GM12864 (cell line): ENCODE measurements around the gene RNF222.
"Not testable (repeated sequence)": the region's sequence is repeated elsewhere in the genome, so short reads cannot be mapped to it uniquely, and the experiment has no call there.

Experiments used
- DNase-seq: peaks from one replicate; pipeline ENCODE4 v3.0.0-alpha.2; 2011; ENCODE audit warnings: low read depth
- H3K4me3 ChIP-seq: 2 replicates; pipeline ENCODE4 v1.5.1; 2011; ENCODE audit warnings: mild to moderate bottlenecking, low read depth, low read length, control low read depth
- CTCF ChIP-seq: IDR thresholded peaks from 2 replicates; pipeline ENCODE4 v1.5.1; 2011; ENCODE audit warnings: low read depth, mild to moderate bottlenecking, moderate library complexity, low read length, control low read depth, inconsistent platforms; ENCODE audit errors: missing control alignments

Gene RNF222

DNA sequence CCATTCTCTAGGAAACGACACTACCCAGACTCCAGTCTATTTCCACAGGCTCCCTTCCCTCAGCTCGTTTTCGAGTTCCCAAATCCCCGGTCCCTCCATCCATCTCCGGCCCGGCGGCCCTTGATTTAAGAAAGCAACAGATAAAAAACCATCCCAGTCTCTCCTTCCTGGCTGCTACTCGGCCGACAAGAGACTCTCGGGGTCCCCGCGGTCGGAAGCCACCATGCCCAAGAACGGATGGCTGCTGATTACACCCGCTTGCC lies 14.8 kb downstream of the RNF222 start:
- DNase-seq = no peak
- H3K4me3 ChIP-seq = peak overlapping the region; percentile 70
- TF ChIP-seq CTCF = no peak

GRCh38 chr17:8382052-8382879 lies 15.4 kb downstream of the RNF222 start:
- DNase-seq = no peak
- peak overlapping the region; percentile 70 for H3K4me3 ChIP-seq
- no peak for TF ChIP-seq CTCF

GRCh38 chr17:8380049-8380448 lies 17.6 kb downstream of the RNF222 start:
- no peak for DNase-seq
- H3K4me3 ChIP-seq = no peak overlapping the region; the same call in 1 of the 2 replicates
- no peak for TF ChIP-seq CTCF

DNA sequence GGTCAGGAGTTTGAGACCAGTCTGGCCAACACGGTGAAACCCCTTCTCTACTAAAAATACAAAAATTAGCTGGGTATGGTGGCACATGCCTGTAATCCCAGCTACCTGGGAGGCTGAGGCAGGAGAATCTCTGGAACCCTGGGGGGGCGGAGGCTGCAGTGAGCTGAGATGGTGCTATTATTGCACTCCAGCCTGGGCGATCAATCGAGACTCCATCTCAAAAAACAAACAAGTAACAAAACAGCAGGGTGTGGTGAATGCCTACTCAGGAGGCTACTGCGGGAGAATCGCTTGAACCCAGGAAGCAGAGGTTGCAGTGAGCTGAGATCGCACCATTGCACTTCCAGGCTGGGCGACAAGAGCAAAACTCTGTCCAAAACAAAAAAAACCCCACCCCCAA lies 19.5 kb downstream of the RNF222 start:
- not testable (repeated sequence) for H3K4me3 ChIP-seq, DNase-seq

- no peak for TF ChIP-seq CTCF
- no peak for DNase-seq
- no peak overlapping the region for H3K4me3 ChIP-seq
Measured at GRCh38 chr17:8377422-8377821, 20.2 kb downstream of the RNF222 start.

DNA sequence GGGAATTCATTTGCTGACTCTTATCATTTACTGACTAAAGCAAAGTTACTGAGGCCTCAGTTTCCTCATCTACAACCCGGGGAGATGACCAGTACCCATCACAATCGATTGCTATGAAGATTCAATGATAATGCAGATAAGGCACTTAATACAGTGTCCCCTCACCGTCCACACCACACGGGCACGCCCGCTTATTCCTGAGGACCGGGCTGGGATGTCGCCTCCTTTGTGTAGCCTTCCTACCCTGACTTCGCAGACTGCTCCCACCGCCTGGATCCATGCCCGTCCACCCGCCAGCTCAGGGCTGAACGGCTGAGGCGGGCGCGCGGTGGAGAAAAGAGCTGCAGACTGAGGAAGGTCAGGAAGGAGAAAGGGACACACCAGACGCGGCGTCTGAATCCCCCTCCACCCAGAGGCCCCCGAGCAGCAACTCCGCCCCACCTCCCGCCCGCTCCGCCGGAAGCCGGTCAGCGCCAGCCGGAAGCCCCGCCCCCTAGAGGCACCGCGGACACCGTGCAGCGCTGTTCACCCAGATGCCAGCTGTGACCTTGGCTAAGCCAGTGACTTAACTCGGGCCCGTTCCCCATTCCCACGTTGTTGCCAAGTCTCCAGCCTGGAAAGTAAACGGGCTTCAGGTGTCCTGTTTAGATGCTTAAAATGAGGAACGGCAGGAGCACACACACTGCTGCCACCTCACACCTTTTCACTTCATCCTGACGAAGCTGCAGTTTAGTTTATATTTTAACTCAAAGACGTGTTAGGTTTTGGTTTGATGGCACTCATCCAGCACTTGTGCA lies 21.2 kb downstream of the RNF222 start, which contains the start of gene KRABD2:
Gene KRABD2, minus strand, starts transcription at position 434 of the 797 bp plus-strand sequence.
- DNase-seq = peak; percentile 64
- peak; percentile 79 for TF ChIP-seq CTCF
- peak within 1 kb of the TSS; percentile 71 for H3K4me3 ChIP-seq

GRCh38 chr17:8375738-8376259 lies 21.8 kb downstream of the RNF222 start:
- peak overlapping the region; percentile 71 for H3K4me3 ChIP-seq
- TF ChIP-seq CTCF = no peak
- DNase-seq = no peak

DNA sequence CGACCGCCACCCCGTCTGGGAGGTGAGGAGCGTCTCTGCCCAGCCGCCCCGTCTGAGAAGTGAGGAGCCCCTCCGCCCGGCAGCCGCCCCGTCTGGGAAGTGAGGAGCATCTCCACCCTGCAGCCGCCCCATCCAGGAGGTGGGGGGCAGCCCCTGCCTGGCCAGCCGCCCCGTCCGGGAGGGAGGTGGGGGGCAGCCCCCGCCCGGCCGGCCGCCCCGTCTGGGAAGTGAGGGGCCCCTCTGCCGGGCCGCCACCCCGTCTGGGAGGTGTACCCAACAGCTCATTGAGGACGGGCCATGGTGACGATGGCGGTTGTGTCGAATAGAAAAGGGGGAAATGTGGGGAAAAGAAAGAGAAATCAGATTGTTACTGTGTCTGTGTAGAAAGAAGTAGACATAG lies 23.8 kb downstream of the RNF222 start:
- H3K4me3 ChIP-seq, DNase-seq: not testable (repeated sequence)
